ENCODE measurements around the gene RBM17. TPM values are rescaled to one million over a fixed set of nuclear protein-coding genes. Genes with fewer than 3 reads are reported as not detected.
A peak's percentile ranks its signal among the peaks of the same experiment; 100 is the strongest.

RBM17 gene
- total and polyA plus RNA-seq, 10 of the 15 experiments (the other 5 are each of a cell fraction or from before 2014, with no cell fraction given) = 28.4 to 181 (median 83.9) TPM

DNA sequence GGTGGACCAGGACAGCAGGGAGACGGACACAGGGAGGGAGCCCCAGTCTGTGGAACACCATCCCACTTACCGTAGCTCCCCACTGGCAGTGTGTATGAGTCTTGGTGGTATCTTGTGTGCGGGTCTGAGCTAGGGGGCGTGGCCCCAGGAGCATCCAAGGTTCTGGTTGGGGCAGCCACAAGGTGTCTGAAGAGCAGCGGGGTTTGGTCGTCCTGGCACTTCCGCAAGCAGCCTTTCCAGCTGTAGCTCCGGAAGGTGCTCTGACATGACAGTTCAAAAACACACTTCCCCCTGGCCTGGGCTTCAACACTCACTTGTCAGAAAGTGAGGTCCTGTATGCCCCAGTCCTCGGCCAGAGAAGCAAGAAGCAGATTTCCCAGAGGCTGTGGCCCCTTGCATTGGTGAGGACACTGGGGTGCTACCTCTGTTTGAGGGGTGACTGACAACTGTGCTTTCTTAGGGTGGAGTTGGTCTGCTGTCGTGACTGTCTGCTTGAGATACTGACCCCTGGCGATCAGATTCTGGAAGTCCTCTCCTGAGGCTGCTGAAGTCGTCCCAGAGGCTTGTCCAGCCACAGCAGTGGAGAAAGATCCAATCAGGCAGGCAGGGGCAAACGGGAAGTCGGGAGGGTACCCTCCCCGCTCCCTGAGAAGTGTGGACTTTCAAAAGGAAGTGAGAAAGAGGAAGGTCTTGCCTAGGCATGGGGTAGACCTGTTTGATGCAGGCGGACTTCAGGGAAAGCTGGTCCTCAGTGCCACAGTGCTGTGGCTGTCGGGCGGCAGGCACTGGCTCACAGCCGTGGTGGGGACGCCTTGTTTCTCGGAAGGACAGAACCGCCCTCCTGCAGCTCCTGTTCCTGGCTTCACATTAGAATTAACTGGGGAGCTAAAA, 62.5 kb downstream of the RBM17 start:
- no TSS peak for BruUV-seq (replicated peaks)
- intact Hi-C loops (cut with micrococcal nuclease; ENCODE audit: unreplicated experiment) (loop anchor here (1.0 kb wide), 1 partner anchor 42 kb away; no protein-coding TSS in a partner anchor), in situ Hi-C loops (cut with MboI) (loop anchor here (5.0 kb wide), 1 partner anchor 39 kb away; no protein-coding TSS in a partner anchor)
- Histone ChIP-seq H3K36me3 (ENCODE audit: control insufficient read depth in 2 of 2, insufficient read depth in 2 of 2, low read length in 1 of 2) (no peaks in the 10 kb centered on the region; a peak in 1 of 4 replicates), H3K4me1 (ENCODE audit: control insufficient read depth, insufficient read depth, low read length) (peaks cover 25% of the 10 kb centered on the region), H3K4me2 (ENCODE audit: control insufficient read depth, insufficient read depth) (peak overlapping the region; percentile 78), H4K20me1 (ENCODE audit: control insufficient read depth, insufficient read depth) (no peaks in the 10 kb centered on the region), H3K9me3 (replicated peaks; ENCODE audit: control insufficient read depth, insufficient read depth, low read length) (no peaks in the 10 kb centered on the region), H3K27ac (ENCODE audit: control insufficient read depth, insufficient read depth) (peak overlapping the region; percentile 8; the same call in 1 of the 2 replicates), H3K79me2 (ENCODE audit: control insufficient read depth, insufficient read depth, low read length) (0 out of 2 replicates have a peak, but pooled peaks cover 1% of the 10 kb centered on the region), H3K27me3 (replicated peaks in 1 of 2; ENCODE audit: control insufficient read depth in 2 of 2, insufficient read depth in 2 of 2, low read length in 1 of 2) (no peaks in the 10 kb centered on the region), H3K4me3 (peak overlapping the region; percentile 9), H3K9ac (ENCODE audit: control insufficient read depth, insufficient read depth, low read length) (peak overlapping the region; percentile 37; the same call in 1 of the 2 replicates), H2AFZ (ENCODE audit: control insufficient read depth, low read depth, low read length) (peak overlapping the region; percentile 86)
- POLR2A ChIA-PET = interaction anchor here (0.8 to 2.9 kb wide), 6 partner anchors 9 to 51 kb away, joined by 3 to 18 read pairs (median 5); partner anchors contain the start of gene PFKFB3
- peak; percentile 51 for DNase-seq (ENCODE audit: low read depth, low spot score)
- 10% methylated on average over 22 of the region's 22 CpGs for WGBS (ENCODE audit: insufficient coverage, insufficient replicate concordance, low lambda C conversion rate, missing lambda C conversion rate)
- FAIRE-seq = peak; percentile 89
- CTCF ChIA-PET = interaction anchor here (0.6 to 6.5 kb wide), 33 partner anchors 8 to 1001 kb away, joined by 3 to 53 read pairs (median 5); partner anchors contain the start of gene PFKFB3
- RAD21 ChIA-PET (ENCODE audit: unreplicated experiment) = interaction anchor here (0.6 to 8.1 kb wide), 19 partner anchors 8 to 585 kb away, joined by 3 to 69 read pairs (median 3); partner anchors contain the start of gene PFKFB3
- ATAC-seq = peak; percentile 86
- SMC1A ChIA-PET (ENCODE audit: uncharacterized antibody, unreplicated experiment) = interaction anchor here (0.6 to 4.5 kb wide), 24 partner anchors 8 to 255 kb away, joined by 3 to 47 read pairs (median 4); partner anchors contain the start of gene PFKFB3
- no peak for TF ChIP-seq ASH2L (IDR thresholded peaks at IDR 0.05; ENCODE audit: borderline replicate concordance, low read depth)
- TF ChIP-seq RB1 (IDR thresholded peaks at IDR 0.05; ENCODE audit: borderline replicate concordance) = no peak
- TF ChIP-seq EP300 (IDR thresholded peaks at IDR 0.05; ENCODE audit: borderline replicate concordance in 1 of 2, control insufficient read depth in 1 of 2, low read depth in 2 of 2, low read length in 2 of 2) = no peak
- TF ChIP-seq ZNF622 (IDR thresholded peaks at IDR 0.05) = no peak
- TF ChIP-seq, protein P1, sequence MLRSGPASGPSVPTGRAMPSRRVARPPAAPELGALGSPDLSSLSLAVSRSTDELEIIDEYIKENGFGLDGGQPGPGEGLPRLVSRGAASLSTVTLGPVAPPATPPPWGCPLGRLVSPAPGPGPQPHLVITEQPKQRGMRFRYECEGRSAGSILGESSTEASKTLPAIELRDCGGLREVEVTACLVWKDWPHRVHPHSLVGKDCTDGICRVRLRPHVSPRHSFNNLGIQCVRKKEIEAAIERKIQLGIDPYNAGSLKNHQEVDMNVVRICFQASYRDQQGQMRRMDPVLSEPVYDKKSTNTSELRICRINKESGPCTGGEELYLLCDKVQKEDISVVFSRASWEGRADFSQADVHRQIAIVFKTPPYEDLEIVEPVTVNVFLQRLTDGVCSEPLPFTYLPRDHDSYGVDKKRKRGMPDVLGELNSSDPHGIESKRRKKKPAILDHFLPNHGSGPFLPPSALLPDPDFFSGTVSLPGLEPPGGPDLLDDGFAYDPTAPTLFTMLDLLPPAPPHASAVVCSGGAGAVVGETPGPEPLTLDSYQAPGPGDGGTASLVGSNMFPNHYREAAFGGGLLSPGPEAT (IDR thresholded peaks at IDR 0.05; ENCODE audit: low read depth) = peak; percentile 30; the same call in 1 of the 2 replicates
- no peak for TF ChIP-seq RBBP5 (conservative IDR thresholded peaks at IDR 0.05)
- no peak for TF ChIP-seq YBX1 (IDR thresholded peaks at IDR 0.05)
- TF ChIP-seq EGR1 (IDR thresholded peaks at IDR 0.05; ENCODE audit: borderline replicate concordance in 1 of 2, low read depth in 2 of 2, low read length in 2 of 2) = no peak
- no peak for TF ChIP-seq HDAC2 (IDR thresholded peaks at IDR 0.05)
- TF ChIP-seq, protein P2, sequence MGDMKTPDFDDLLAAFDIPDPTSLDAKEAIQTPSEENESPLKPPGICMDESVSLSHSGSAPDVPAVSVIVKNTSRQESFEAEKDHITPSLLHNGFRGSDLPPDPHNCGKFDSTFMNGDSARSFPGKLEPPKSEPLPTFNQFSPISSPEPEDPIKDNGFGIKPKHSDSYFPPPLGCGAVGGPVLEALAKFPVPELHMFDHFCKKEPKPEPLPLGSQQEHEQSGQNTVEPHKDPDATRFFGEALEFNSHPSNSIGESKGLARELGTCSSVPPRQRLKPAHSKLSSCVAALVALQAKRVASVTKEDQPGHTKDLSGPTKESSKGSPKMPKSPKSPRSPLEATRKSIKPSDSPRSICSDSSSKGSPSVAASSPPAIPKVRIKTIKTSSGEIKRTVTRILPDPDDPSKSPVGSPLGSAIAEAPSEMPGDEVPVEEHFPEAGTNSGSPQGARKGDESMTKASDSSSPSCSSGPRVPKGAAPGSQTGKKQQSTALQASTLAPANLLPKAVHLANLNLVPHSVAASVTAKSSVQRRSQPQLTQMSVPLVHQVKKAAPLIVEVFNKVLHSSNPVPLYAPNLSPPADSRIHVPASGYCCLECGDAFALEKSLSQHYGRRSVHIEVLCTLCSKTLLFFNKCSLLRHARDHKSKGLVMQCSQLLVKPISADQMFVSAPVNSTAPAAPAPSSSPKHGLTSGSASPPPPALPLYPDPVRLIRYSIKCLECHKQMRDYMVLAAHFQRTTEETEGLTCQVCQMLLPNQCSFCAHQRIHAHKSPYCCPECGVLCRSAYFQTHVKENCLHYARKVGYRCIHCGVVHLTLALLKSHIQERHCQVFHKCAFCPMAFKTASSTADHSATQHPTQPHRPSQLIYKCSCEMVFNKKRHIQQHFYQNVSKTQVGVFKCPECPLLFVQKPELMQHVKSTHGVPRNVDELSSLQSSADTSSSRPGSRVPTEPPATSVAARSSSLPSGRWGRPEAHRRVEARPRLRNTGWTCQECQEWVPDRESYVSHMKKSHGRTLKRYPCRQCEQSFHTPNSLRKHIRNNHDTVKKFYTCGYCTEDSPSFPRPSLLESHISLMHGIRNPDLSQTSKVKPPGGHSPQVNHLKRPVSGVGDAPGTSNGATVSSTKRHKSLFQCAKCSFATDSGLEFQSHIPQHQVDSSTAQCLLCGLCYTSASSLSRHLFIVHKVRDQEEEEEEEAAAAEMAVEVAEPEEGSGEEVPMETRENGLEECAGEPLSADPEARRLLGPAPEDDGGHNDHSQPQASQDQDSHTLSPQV (IDR thresholded peaks at IDR 0.05) = no peak
- TF ChIP-seq FOXM1 (IDR thresholded peaks at IDR 0.05; ENCODE audit: low read depth, low read length) = no peak
- no peak for TF ChIP-seq BACH1 (IDR thresholded peaks at IDR 0.05; ENCODE audit: borderline replicate concordance)
